Measurements from ENCODE around the gene SLC39A3.

- TF ChIP-seq YY1 (IDR thresholded peaks at IDR 0.05; ENCODE audit: insufficient read depth, insufficient read length) (no peak), ZNF274 (IDR thresholded peaks at IDR 0.05; ENCODE audit: low read depth, low read length) (no peak), SUZ12 (IDR thresholded peaks at IDR 0.05; ENCODE audit: extremely low read depth, insufficient read depth, insufficient read length) (no peak)
Measured at GRCh38 chr19:2767688-2768087, 27.9 kb upstream of the SLC39A3 start.

Measured in NT2/D1 (cell line).